ENCODE data around the gene PERM1.

The PERM1 gene

GRCh38 chr1:945688-946556, 36.0 kb downstream of the PERM1 start:
- DNase-seq (ENCODE audit: low read depth) = no peak

- DNase-seq (ENCODE audit: low read depth) = no peak
Measured at GRCh38 chr1:944341-945325, 37.3 kb downstream of the PERM1 start.

GRCh38 chr1:943545-944340, 38.1 kb downstream of the PERM1 start:
- DNase-seq (ENCODE audit: low read depth) = no peak

- no peak for DNase-seq (ENCODE audit: low read depth)
Measured at GRCh38 chr1:942864-943533, 38.9 kb downstream of the PERM1 start.

GRCh38 chr1:942411-942821, 39.5 kb downstream of the PERM1 start:
- DNase-seq (ENCODE audit: low read depth) = no peak

GRCh38 chr1:941588-942383, 40.1 kb downstream of the PERM1 start:
- no peak for DNase-seq (ENCODE audit: low read depth)

- DNase-seq (ENCODE audit: low read depth) = no peak
Measured at GRCh38 chr1:941015-941587, 40.8 kb downstream of the PERM1 start.

- DNase-seq (ENCODE audit: low read depth) = no peak
Measured at GRCh38 chr1:940107-941014, 41.5 kb downstream of the PERM1 start.

GRCh38 chr1:939511-940106, 42.3 kb downstream of the PERM1 start:
- DNase-seq (ENCODE audit: low read depth) = no peak

- no peak for DNase-seq (ENCODE audit: low read depth)
Measured at GRCh38 chr1:938711-939489, 43.0 kb downstream of the PERM1 start.

- no peak for DNase-seq (ENCODE audit: low read depth)
Measured at GRCh38 chr1:938088-938683, 43.7 kb downstream of the PERM1 start.

GRCh38 chr1:937521-937920, 44.4 kb downstream of the PERM1 start:
- DNase-seq (ENCODE audit: low read depth) = no peak

- no peak for DNase-seq (ENCODE audit: low read depth)
Measured at GRCh38 chr1:936348-937264, 45.3 kb downstream of the PERM1 start.

- no peak for DNase-seq (ENCODE audit: low read depth)
Measured at GRCh38 chr1:935751-936231, 46.1 kb downstream of the PERM1 start.

- DNase-seq (ENCODE audit: low read depth) = no peak
Measured at GRCh38 chr1:934991-935750, 46.7 kb downstream of the PERM1 start.

- DNase-seq (ENCODE audit: low read depth) = no peak
Measured at GRCh38 chr1:933603-933940, 48.3 kb downstream of the PERM1 start.

Data from stimulated activated CD8-positive, alpha-beta memory T cell treated with anti-CD3 and anti-CD28 coated beads, Interleukin-7, amount 100 ng/mL, for 24 hours (primary cell).